Muscle of leg (tissue), 11 donors: ENCODE data around the gene DAB1. TPM values are rescaled to one million over a fixed set of nuclear protein-coding genes. Genes with fewer than 3 reads are reported as not detected.
A peak's percentile ranks its signal among the peaks of the same experiment; 100 is the strongest.

ENCODE experiments used
- DNase-seq: peaks from one replicate; pipeline ENCODE4 v3.0.0; 2013
- H3K27ac ChIP-seq: one replicate; pipeline ENCODE4 v1.5.1; 2013; ENCODE audit warnings: mild to moderate bottlenecking, low read length, control low read depth
- H3K27me3 ChIP-seq: one replicate; pipeline ENCODE4 v1.6.1; 2013; ENCODE audit warnings: low read length; ENCODE audit not compliant: control insufficient read depth, insufficient read depth
- H3K36me3 ChIP-seq: one replicate; pipeline ENCODE4 v1.6.1; 2013; ENCODE audit warnings: low read length; ENCODE audit not compliant: control insufficient read depth, insufficient read depth
- H3K4me1 ChIP-seq: one replicate; pipeline ENCODE4 v1.6.1; 2013; ENCODE audit warnings: low read length; ENCODE audit not compliant: control insufficient read depth, insufficient read depth
- H3K4me3 ChIP-seq: one replicate; pipeline ENCODE4 v1.5.1; 2013; ENCODE audit warnings: low read length, control low read depth
- H3K9me3 ChIP-seq: replicated peaks from 2 replicates; pipeline ENCODE4 v1.6.1; 2013; ENCODE audit warnings: low read depth, low read length; ENCODE audit not compliant: control insufficient read depth
- WGBS: methylation state at CpG from one replicate; pipeline ENCODE4 v1.1.5; 2013; ENCODE audit warnings: missing lambda C conversion rate; ENCODE audit not compliant: insufficient coverage; 5-methylcytosine and 5-hydroxymethylcytosine counted together
- polyA plus RNA-seq, 8 donors: library from polyadenylated mRNA; unstranded; fragments of 120-200 nt; gene quantifications; one replicate each; pipeline versions ENCODE4 v1.2.1 to v1.2.3, GENCODE V29; 2013; ENCODE audit warnings: inconsistent platforms in 1 of 8, low replicate concordance in 1 of 8; ENCODE audit not compliant: insufficient read length in 8 of 8, insufficient read depth in 1 of 8
- total RNA-seq: library from RNA; stranded (reverse); fragments of 120-200 nt; gene quantifications from one replicate; pipeline ENCODE4 v1.2.4, GENCODE V29; 2013

DAB1 gene
- total and polyA plus RNA-seq, 9 donors, result 1.1 to 8.1 (median 2.6) TPM

DNA sequence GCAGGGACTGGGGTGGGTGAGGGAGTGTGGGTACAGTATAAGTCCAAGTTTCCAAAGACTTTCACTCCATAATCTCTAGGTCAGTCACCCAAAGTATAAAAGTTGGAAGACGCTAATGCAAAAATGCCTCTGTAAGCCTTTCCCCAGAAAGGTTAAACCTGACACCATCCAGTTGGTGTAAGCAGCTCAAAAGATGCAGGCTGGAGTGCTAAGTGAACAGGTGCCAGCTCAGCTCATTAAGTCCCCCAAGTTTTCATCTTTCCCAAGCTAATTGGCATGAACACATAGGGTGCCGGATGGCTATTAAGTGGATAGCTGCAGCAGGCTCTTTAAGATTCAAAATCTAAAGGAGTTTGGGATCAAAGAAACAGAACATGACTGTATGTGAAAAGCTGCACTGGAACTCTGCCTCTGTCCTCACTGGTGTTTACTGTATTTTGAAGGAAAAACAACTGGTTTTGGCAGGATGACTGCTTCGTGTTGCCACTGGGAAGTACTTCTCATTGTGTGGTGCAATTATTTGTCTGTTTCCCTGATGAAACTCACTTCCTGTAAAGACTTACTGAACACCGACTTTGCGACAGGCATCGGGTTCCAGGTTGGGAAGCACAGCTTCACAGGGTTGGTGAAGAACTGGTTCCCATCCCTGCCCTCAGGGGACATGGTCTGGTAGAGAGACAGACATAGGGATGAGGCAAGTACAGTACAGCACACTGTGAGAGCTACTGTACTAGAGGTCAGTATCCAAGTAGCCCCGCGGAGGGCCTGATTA lies 152.7 kb downstream of the DAB1 start:
- WGBS, result 81% methylated on average over 6 of the region's 8 CpGs
- Histone ChIP-seq H3K4me1 (peaks cover 4% of the 10 kb centered on the region), H3K9me3 (peaks cover 2% of the 10 kb centered on the region), H3K27ac (no peak overlapping the region), H3K4me3 (no peak overlapping the region), H3K36me3 (no peaks in the 10 kb centered on the region), H3K27me3 (peaks cover 3% of the 10 kb centered on the region)
- DNase-seq, result peak; percentile 13

DNA sequence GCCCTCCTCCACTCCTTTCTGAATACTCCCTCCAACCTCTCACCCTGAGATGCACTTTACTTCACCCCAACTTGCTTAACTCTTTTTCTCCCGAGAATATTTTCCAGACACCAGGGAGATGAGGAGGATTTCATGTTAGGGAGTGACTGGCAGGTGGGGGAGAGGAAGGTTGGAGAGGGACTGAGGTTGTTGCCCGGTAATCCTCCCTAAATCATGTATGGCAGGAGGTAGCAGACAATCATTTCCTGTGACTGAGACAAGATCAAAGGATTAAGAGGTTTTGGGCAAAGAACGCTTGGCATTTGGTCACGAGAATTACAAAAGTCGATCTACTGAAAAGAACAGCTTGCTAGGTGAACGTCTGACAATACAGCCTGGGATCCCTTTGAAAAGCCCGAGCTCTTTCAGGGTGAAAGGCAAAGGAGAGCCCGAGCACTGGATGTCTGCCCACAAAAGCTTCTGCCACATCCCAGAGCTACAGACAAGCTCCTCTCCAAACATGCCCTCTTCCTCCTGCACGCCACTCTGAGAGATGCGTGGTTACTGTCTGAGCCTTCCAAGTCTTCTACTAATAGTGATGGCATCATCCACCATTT lies 154.1 kb downstream of the DAB1 start:
- WGBS, result 11% methylated on average over 6 of the region's 10 CpGs
- Histone ChIP-seq H3K9me3 (peaks cover 2% of the 10 kb centered on the region), H3K36me3 (no peaks in the 10 kb centered on the region), H3K4me1 (peaks cover 4% of the 10 kb centered on the region), H3K27me3 (peaks cover 6% of the 10 kb centered on the region), H3K4me3 (no peak overlapping the region), H3K27ac (no peak overlapping the region)
- no peak for DNase-seq

DNA sequence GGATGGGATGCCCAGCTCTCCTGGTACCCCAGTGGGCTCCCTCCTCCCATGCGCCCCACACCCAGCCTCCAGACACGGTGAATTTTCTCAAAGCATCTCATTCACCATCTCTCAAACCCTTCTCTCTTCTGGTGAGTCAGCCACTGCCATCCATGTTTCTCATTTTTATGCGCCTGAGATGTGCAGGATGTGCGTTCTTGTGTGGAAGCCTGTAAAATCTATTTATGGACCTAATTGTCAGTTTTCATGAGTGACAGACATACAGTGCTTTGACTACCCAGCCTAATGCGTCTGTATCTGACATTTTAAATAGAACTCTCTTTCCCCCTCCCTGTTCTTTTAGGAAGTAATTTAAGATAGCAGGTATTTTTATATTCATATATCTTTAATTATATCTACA lies 158.8 kb downstream of the DAB1 start:
- no CpG with 5 or more reads among the region's 5 CpGs for WGBS
- H3K4me1 ChIP-seq, result no peaks in the 10 kb centered on the region
- no peak overlapping the region for H3K4me3 ChIP-seq
- H3K36me3 ChIP-seq, result no peaks in the 10 kb centered on the region
- DNase-seq, result no peak
- no peak overlapping the region for H3K27ac ChIP-seq
- H3K27me3 ChIP-seq, result peaks cover 6% of the 10 kb centered on the region
- peaks cover 2% of the 10 kb centered on the region for H3K9me3 ChIP-seq

DNA sequence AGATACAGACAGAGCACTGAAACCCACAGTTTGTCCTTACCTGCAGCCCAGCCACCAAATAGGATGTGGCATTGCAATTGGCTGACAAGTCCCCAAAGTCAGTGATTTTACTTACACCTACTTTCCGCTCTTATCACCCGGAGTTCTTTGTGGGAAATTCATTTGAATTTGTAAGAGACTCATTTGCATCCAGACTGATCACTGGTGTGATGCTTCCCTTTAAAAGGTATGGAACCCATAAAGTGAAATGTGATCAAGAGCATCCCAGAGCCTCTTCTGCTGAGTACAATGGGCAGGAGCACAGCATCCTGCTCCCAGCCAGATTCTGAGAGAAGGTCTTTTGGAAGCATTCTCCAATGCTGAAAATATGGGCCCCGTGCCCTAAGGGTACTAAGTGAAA lies 161.4 kb downstream of the DAB1 start:
- DNase-seq, result no peak
- H3K9me3 ChIP-seq, result peaks cover 5% of the 10 kb centered on the region
- H3K36me3 ChIP-seq, result no peaks in the 10 kb centered on the region
- H3K27me3 ChIP-seq, result peaks cover 3% of the 10 kb centered on the region
- no peaks in the 10 kb centered on the region for H3K4me1 ChIP-seq
- no peak overlapping the region for H3K27ac ChIP-seq
- no CpG with 5 or more reads among the region's 3 CpGs for WGBS
- no peak overlapping the region for H3K4me3 ChIP-seq

DNA sequence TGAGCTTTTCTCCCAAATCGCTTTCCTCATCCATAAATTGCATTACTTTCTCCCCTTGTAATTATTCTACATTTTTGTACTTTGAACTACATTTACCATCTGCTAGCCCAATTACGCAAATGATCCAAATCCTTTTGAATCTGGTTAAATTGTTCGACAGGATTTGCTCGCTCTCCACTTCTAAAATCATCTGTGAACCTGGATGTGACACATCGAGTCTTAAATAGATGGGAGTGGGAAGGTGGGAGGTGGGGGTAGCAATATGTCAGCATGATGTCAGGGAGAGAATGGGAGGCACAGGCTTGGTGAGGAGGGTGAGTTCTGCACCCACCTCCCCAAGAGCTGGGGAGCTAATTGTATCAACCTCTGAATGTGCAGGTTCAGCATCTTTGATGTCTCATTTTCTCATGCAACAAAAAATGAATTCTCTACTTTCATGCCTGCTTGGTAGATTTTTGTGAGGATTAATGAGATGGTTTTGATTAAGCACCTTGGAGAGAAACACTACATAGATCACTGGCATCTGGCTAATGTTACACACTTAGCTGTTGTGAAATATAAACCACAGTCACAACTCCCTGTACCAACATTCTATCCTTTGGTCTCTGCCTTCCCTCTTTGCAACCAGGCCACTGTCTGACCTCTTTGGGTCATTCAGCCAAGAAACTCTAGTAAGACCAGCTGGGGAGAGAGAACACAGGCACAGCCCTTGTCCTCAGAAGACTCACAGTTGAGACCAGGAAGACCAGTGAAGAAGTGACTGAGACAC lies 165.1 kb downstream of the DAB1 start:
- H3K9me3 ChIP-seq, result peaks cover 4% of the 10 kb centered on the region
- H3K27ac ChIP-seq, result no peak overlapping the region
- no peaks in the 10 kb centered on the region for H3K27me3 ChIP-seq
- 40% methylated on average over 1 of the region's 5 CpGs for WGBS
- H3K4me1 ChIP-seq, result no peaks in the 10 kb centered on the region
- H3K4me3 ChIP-seq, result no peak overlapping the region
- no peak for DNase-seq
- H3K36me3 ChIP-seq, result no peaks in the 10 kb centered on the region

DNA sequence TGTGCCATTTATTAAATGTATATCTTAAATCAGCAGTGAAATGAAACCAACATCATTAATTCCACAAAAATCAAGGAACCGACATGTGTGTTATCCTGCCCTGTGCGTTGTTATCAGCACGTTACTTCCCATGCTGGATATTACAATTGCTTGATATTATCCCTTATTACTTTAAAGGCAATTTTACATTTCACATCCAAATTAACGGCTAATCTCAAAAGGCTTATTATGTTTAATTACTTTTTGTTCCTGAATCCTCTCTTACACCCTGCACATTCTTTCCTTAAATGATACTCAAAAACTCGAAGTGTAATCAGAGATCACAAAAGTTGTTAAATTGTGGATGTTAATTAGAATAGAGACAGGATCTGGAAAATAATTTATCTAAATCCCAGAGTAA lies 167.9 kb downstream of the DAB1 start:
- H3K27ac ChIP-seq, result no peak overlapping the region
- peaks cover 4% of the 10 kb centered on the region for H3K9me3 ChIP-seq
- no peaks in the 10 kb centered on the region for H3K4me1 ChIP-seq
- H3K36me3 ChIP-seq, result no peaks in the 10 kb centered on the region
- H3K4me3 ChIP-seq, result no peak overlapping the region
- H3K27me3 ChIP-seq, result no peaks in the 10 kb centered on the region
- 93% methylated on average over 3 of the region's 5 CpGs for WGBS
- no peak for DNase-seq

DNA sequence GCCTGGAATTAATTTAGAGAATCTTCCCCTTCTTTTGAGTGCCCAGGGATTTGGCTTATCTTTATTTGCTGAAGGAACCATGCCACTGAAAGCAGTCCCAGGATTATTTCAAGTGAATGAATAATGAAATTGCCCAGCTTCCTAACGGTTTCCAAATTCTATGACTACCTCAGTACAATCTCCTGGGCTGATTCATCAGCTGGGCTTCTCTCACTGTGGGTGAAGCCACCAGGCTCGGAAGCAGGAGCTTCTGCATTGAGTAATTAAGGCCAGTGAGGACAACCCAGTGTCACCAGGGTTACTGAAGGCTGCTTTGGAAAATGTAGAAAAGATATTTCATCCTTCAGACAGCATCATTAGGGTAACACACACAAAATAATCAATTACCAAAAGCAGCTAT lies 169.8 kb downstream of the DAB1 start:
- Histone ChIP-seq H3K4me3 (no peak overlapping the region), H3K4me1 (no peaks in the 10 kb centered on the region), H3K36me3 (no peaks in the 10 kb centered on the region), H3K27me3 (no peaks in the 10 kb centered on the region), H3K27ac (no peak overlapping the region), H3K9me3 (peaks cover 4% of the 10 kb centered on the region)
- WGBS, result no CpG with 5 or more reads among the region's 2 CpGs
- no peak for DNase-seq

DNA sequence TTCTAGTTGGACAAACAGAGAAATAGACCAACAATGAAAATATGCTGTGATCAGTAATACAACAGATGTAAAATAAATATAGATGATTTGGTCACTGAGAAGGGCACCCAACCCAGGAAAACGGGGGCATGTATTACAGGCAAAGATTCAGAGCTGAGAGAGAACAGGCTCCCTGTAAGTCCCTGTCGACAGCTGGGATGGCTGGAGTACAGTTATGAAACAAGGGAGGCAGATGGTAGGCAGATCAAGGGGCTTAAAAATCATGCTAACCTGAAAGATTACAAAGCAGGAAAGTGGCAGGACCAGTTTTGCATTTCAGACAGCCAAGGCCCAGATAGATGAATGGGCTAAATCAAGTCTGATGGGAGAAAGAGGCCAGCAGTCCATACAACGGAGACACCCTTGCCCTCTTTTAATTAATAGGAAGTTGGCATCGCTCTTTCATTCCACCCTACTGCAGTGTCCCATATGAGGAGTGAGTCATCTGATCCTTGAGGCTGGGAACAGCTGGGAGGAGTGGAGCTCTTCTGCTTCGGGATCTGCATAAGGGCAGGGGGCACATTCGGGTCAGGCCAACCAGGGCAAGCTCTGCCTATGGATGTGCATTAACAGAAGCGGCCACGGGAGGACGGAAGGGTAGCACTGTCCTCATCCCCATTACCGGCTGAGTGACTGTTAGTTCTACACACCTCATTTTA lies 171.1 kb downstream of the DAB1 start:
- peaks cover 4% of the 10 kb centered on the region for H3K9me3 ChIP-seq
- WGBS, result 56% methylated on average over 7 of the region's 10 CpGs
- DNase-seq, result peak; percentile 8
- H3K4me1 ChIP-seq, result no peaks in the 10 kb centered on the region
- H3K27me3 ChIP-seq, result no peaks in the 10 kb centered on the region
- no peak overlapping the region for H3K4me3 ChIP-seq
- no peaks in the 10 kb centered on the region for H3K36me3 ChIP-seq
- no peak overlapping the region for H3K27ac ChIP-seq

DNA sequence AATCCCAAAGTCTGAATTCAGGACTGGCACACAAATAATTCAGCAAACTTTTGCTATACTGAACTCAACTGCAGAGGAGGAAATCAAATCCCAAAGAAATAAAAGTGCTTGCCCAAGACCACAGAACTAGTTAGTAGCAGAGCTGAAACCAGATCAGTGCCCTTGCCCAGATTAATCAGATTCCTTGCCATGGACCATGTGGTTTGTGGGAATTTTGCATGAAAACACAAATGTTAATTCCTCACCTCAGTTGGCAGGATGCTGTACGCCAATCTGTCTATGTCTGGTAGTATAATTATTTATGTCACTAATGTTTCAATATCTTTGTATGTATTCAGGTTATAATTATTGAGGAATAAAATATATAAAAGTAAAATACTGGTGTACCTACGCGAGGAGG lies 173.8 kb downstream of the DAB1 start:
- H3K4me3 ChIP-seq, result no peak overlapping the region
- no peak for DNase-seq
- no peaks in the 10 kb centered on the region for H3K4me1 ChIP-seq
- no peaks in the 10 kb centered on the region for H3K36me3 ChIP-seq
- no peaks in the 10 kb centered on the region for H3K27me3 ChIP-seq
- WGBS, result no CpG with 5 or more reads among the region's 3 CpGs
- no peaks in the 10 kb centered on the region for H3K9me3 ChIP-seq
- H3K27ac ChIP-seq, result no peak overlapping the region

DNA sequence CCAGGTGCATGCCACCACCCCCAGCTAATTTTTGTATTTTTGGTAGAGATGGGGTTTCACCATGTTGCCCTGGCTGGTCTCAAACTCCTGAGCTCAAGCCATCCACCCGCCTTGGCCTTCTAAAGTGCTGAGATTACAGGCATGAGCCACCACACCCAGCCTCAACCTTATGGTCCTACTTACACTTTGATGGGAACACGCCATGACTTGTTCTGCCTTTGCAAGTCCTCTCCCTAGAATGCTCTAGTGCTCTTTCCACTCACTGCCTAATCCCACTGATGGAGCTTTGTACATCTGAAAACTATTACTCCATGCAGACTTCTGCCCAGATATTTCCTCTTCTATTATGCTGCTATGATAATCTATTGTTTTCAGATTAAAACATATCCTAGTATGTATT lies 174.3 kb downstream of the DAB1 start:
- H3K36me3 ChIP-seq, result no peaks in the 10 kb centered on the region
- no peaks in the 10 kb centered on the region for H3K9me3 ChIP-seq
- WGBS, result 55% methylated on average over 2 of the region's 2 CpGs
- no peak overlapping the region for H3K4me3 ChIP-seq
- no peak for DNase-seq
- H3K27ac ChIP-seq, result no peak overlapping the region
- H3K27me3 ChIP-seq, result no peaks in the 10 kb centered on the region
- H3K4me1 ChIP-seq, result no peaks in the 10 kb centered on the region
